Neural cell (in vitro differentiated cells): ENCODE results near the gene TRIM63.

Source experiments
- CTCF ChIP-seq: fragments of 450-650 bp; IDR thresholded peaks from 2 replicates; pipeline ENCODE4 v1.5.1; 2014; ENCODE audit warnings: antibody characterized with exemption, mild to moderate bottlenecking, moderate library complexity; ENCODE audit not compliant: poor library complexity, severe bottlenecking
- EZH2 ChIP-seq: fragments of 200-600, 300-800 bp; shearing (Covaris generic), sonication (generic); IDR thresholded peaks from 2 replicates; pipeline ENCODE4 v1.6.1; 2014; ENCODE audit warnings: antibody characterized with exemption, low read length, borderline replicate concordance, mild to moderate bottlenecking; ENCODE audit not compliant: insufficient read depth, poor library complexity, severe bottlenecking
- MXI1 ChIP-seq: fragments of 450-650 bp; conservative IDR thresholded peaks from 2 replicates; pipeline ENCODE4 v1.6.1; 2014; ENCODE audit warnings: antibody characterized with exemption, mild to moderate bottlenecking; ENCODE audit not compliant: poor library complexity, severe bottlenecking
- POLR2AphosphoS5 ChIP-seq: IDR thresholded peaks from 2 replicates; pipeline ENCODE4 v1.6.1; 2012
- RAD21 ChIP-seq: fragments of 450-650 bp; conservative IDR thresholded peaks from 2 replicates; pipeline ENCODE4 v1.6.1; 2014; ENCODE audit warnings: antibody characterized with exemption, mild to moderate bottlenecking, moderate library complexity
- SMC3 ChIP-seq: fragments of 450-650 bp; conservative IDR thresholded peaks from 2 replicates; pipeline ENCODE4 v1.6.1; 2014; ENCODE audit warnings: antibody characterized with exemption, mild to moderate bottlenecking, moderate library complexity; ENCODE audit not compliant: poor library complexity
- TAF1 ChIP-seq: IDR thresholded peaks from 2 replicates; pipeline ENCODE4 v1.6.1; 2012; ENCODE audit warnings: low read depth

- TF ChIP-seq POLR2AphosphoS5 (no peak), RAD21 (no peak), EZH2 (no peak), MXI1 (no peak), SMC3 (no peak), CTCF (no peak), TAF1 (no peak)
Observed at GRCh38 chr1:26036756-26037281, 30.6 kb downstream of the TRIM63 start.
